Measurements from ENCODE around the gene TSPAN8. TPM values are rescaled to one million over a fixed set of nuclear protein-coding genes. Genes with fewer than 3 reads are reported as not detected.

The TSPAN8 gene
- total RNA-seq, 3 donors from 2014 or later (not counting 1 experiment from before 2014, with no cell fraction given) = not detected

DNA sequence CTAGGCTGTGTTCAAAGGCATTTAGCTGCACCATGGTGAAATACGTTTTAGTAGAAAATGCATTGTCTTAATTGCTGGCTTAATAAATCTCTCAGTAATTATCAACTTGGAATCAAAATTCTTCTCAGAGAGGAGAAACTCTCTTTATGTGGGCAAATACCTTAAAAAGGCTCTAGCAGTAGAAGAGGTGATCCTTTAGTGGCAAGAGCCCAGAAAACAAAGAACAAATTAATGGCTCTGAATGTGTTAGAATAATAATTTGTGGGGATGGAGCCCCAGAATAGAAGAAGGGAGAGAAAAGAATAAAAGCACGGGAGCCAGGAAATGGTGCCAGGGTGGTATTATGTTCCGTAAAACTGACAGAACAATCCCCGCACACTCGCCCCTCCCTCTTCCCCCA lies 14.8 kb downstream of the TSPAN8 start:
- peaks cover 6 to 8% of the 10 kb centered on the region in 2 donors for H3K9me3 Mint-ChIP-seq
- H3K27me3 Mint-ChIP-seq (ENCODE audit: low read depth in 2 of 2) = no peaks in the 10 kb centered on the region
- no peaks in the 10 kb centered on the region for H3K36me3 Mint-ChIP-seq
- no peak overlapping the region for H3K27ac ChIP-seq (ENCODE audit: low read length)
- no peak overlapping the region for H3K27ac Mint-ChIP-seq
- H3K4me3 ChIP-seq (ENCODE audit: low read length) = no peak overlapping the region
- DNase-seq (no peak), ATAC-seq (no peak)
- H3K4me3 Mint-ChIP-seq = no peak overlapping the region
- 72% methylated on average over 3 of the region's 5 CpGs for WGBS (ENCODE audit: insufficient coverage)
- intact Hi-C loops (cut with micrococcal nuclease) = no loop called here
- TF ChIP-seq, protein P1, sequence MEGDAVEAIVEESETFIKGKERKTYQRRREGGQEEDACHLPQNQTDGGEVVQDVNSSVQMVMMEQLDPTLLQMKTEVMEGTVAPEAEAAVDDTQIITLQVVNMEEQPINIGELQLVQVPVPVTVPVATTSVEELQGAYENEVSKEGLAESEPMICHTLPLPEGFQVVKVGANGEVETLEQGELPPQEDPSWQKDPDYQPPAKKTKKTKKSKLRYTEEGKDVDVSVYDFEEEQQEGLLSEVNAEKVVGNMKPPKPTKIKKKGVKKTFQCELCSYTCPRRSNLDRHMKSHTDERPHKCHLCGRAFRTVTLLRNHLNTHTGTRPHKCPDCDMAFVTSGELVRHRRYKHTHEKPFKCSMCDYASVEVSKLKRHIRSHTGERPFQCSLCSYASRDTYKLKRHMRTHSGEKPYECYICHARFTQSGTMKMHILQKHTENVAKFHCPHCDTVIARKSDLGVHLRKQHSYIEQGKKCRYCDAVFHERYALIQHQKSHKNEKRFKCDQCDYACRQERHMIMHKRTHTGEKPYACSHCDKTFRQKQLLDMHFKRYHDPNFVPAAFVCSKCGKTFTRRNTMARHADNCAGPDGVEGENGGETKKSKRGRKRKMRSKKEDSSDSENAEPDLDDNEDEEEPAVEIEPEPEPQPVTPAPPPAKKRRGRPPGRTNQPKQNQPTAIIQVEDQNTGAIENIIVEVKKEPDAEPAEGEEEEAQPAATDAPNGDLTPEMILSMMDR (IDR thresholded peaks at IDR 0.05) = no peak
- H3K4me1 Mint-ChIP-seq = no peaks in the 10 kb centered on the region
- no peaks in the 10 kb centered on the region for H3K27me3 ChIP-seq (ENCODE audit: control insufficient read depth, insufficient read depth, low read length)
- H3K9me3 ChIP-seq (ENCODE audit: control insufficient read depth, insufficient read depth, low read length) = no peaks in the 10 kb centered on the region
- no peaks in the 10 kb centered on the region for H3K36me3 ChIP-seq (ENCODE audit: control insufficient read depth, insufficient read depth, low read length)
- H3K4me1 ChIP-seq (ENCODE audit: control insufficient read depth, insufficient read depth, low read length) = no peaks in the 10 kb centered on the region

DNA sequence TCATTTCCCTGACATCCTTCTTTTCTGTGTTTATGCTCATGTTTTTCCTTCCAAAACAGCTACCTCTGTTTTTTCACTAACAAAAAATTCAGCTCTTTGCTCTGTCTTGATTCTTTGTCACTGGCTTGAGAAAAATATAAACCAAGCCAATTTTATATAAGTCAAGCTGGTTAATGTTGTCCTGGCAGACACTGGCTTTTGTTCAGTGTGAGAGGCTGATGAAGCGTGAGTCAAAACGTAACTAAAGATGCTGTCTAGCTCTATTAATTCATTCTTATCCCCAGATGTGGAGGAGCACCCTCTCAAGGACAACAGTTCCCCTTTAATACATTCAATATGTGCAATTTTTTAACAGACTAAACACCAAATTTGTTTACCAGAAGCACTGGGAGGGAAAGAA lies 15.8 kb downstream of the TSPAN8 start:
- H3K36me3 ChIP-seq (ENCODE audit: control insufficient read depth, insufficient read depth, low read length) = no peaks in the 10 kb centered on the region
- H3K4me1 ChIP-seq (ENCODE audit: control insufficient read depth, insufficient read depth, low read length) = no peaks in the 10 kb centered on the region
- Mint-ChIP-seq H3K36me3 (no peaks in the 10 kb centered on the region), H3K4me3 (no peak overlapping the region), H3K27ac (no peak overlapping the region), H3K9me3 (peaks cover 6 to 8% of the 10 kb centered on the region in 2 donors), H3K27me3 (ENCODE audit: low read depth in 2 of 2) (no peaks in the 10 kb centered on the region), H3K4me1 (no peaks in the 10 kb centered on the region)
- H3K27ac ChIP-seq (ENCODE audit: low read length) = no peak overlapping the region
- DNase-seq = no peak
- no peak overlapping the region for H3K4me3 ChIP-seq (ENCODE audit: low read length)
- 75% methylated on average over 2 of the region's 2 CpGs for WGBS (ENCODE audit: insufficient coverage)
- TF ChIP-seq, protein P1 (IDR thresholded peaks at IDR 0.05) = no peak
- no peaks in the 10 kb centered on the region for H3K9me3 ChIP-seq (ENCODE audit: control insufficient read depth, insufficient read depth, low read length)
- intact Hi-C loops (cut with micrococcal nuclease) = no loop called here
- ATAC-seq = no peak
- H3K27me3 ChIP-seq (ENCODE audit: control insufficient read depth, insufficient read depth, low read length) = no peaks in the 10 kb centered on the region

DNA sequence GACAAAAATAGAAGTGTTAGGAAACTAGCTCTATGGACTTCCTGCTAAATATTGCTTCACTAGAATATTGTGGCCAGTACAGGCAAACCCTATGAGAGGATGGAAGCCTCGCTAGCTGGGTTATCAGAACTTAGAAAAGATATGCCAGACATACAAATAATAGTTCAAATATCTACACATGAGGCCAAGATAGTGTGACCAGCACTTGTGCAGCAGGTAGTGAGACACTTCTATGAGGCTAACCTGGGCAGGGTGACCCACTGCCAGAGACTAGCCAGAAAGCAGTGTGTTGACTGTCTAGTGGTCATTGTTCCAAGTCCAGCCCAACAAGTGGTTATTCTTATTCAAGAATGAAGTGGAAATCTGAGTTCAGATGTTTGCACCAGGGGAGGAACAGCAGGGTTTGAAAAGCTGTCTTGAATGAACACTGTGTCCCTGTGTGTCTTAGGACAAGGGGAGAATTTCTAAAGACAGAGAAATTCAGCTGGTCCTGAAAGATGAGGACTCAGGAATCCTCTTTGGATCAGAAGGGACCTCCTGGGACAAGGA lies 16.3 kb downstream of the TSPAN8 start:
- WGBS (ENCODE audit: insufficient coverage) = 69% methylated on average over 1 of the region's 1 CpG
- intact Hi-C loops (cut with micrococcal nuclease) = no loop called here
- Mint-ChIP-seq H3K4me1 (no peaks in the 10 kb centered on the region), H3K27me3 (ENCODE audit: low read depth in 2 of 2) (no peaks in the 10 kb centered on the region), H3K9me3 (peaks cover 6 to 8% of the 10 kb centered on the region in 2 donors), H3K27ac (no peak overlapping the region), H3K4me3 (no peak overlapping the region), H3K36me3 (no peaks in the 10 kb centered on the region)
- Histone ChIP-seq H3K27me3 (ENCODE audit: control insufficient read depth, insufficient read depth, low read length) (no peaks in the 10 kb centered on the region), H3K9me3 (ENCODE audit: control insufficient read depth, insufficient read depth, low read length) (no peaks in the 10 kb centered on the region), H3K4me1 (ENCODE audit: control insufficient read depth, insufficient read depth, low read length) (no peaks in the 10 kb centered on the region), H3K4me3 (ENCODE audit: low read length) (no peak overlapping the region), H3K36me3 (ENCODE audit: control insufficient read depth, insufficient read depth, low read length) (no peaks in the 10 kb centered on the region), H3K27ac (ENCODE audit: low read length) (no peak overlapping the region)
- ATAC-seq (no peak), DNase-seq (no peak)
- TF ChIP-seq, protein P1 (IDR thresholded peaks at IDR 0.05) = no peak

DNA sequence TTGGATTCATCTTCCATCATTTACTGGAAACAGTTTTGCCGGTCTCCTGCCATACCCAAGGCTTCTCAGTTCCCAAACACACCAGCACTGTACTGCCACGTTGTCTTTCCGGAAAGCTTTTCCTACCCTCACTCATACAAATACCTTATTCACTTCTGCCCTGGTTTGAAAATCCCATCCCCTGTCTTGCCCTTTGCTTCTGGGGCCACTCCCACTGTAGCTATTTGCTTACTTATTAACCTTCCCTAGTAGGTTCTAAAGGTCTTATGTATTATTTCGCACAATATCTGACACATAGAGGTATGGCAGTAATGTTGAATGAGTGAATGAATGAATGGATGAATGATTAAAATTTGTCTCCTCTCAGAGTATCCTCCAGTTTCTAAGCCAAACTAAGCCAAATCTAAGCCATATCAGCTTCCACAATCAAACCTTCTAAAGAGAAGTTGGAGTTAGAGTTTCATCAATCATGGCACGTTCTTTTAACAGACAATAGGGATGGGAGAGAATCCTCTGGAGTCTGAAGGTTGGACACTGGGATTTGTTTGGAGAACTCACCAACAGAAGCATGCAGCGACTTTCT lies 18.6 kb downstream of the TSPAN8 start:
- Histone ChIP-seq H3K9me3 (ENCODE audit: control insufficient read depth, insufficient read depth, low read length) (no peaks in the 10 kb centered on the region), H3K4me3 (ENCODE audit: low read length) (no peak overlapping the region), H3K4me1 (ENCODE audit: control insufficient read depth, insufficient read depth, low read length) (no peaks in the 10 kb centered on the region), H3K27ac (ENCODE audit: low read length) (no peak overlapping the region), H3K27me3 (ENCODE audit: control insufficient read depth, insufficient read depth, low read length) (no peaks in the 10 kb centered on the region), H3K36me3 (ENCODE audit: control insufficient read depth, insufficient read depth, low read length) (no peaks in the 10 kb centered on the region)
- Mint-ChIP-seq H3K27ac (no peak overlapping the region), H3K36me3 (no peaks in the 10 kb centered on the region), H3K9me3 (peaks cover 6 to 14% of the 10 kb centered on the region in 2 donors), H3K4me1 (no peaks in the 10 kb centered on the region), H3K27me3 (ENCODE audit: low read depth in 2 of 2) (no peaks in the 10 kb centered on the region), H3K4me3 (no peak overlapping the region)
- TF ChIP-seq, protein P1 (IDR thresholded peaks at IDR 0.05) = no peak
- DNase-seq (no peak), ATAC-seq (no peak)
- 71% methylated on average over 5 of the region's 6 CpGs for WGBS (ENCODE audit: insufficient coverage)
- intact Hi-C loops (cut with micrococcal nuclease) = no loop called here

Measured in natural killer cell (primary cell).